SIG-M5 treated with dmso at 0.1 percent for 504 hours (cell line): Measurements from ENCODE around the gene ADAMTS15.

Source experiments
- DNase-seq: peaks from one replicate; lab custom pipeline; 2025; ENCODE audit not compliant: unreplicated experiment; lab: John Stamatoyannopoulos, UW

Gene ADAMTS15

DNA sequence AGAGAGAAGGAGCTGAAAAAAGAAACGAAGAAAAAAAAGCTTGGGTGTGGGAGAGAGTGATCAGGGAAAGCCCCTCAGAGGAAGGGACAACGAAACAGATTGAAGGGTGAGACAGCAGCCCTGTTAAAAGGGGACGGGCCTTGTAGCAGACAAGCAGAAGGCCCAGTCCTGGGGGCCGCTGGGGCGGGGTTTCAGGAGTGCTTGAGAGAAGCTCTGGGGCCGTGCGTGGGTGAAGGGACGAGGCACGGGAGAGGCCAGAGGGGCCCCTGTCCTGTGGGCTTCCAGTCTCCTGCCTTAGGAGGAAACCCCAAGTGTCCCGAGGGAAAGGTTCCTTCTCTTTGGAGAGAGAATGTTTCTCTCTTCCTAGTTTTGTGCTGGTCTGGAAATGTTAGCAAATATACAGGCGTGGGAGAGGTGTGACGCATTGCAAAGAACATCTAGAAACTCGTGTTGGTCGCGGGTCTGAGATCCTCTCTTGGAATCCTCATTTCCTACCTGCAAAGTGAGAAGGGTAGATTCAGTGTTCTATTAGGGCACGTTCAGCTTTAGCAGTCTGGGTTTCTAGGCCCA lies 28.6 kb downstream of the ADAMTS15 start:
- no peak for DNase-seq

DNA sequence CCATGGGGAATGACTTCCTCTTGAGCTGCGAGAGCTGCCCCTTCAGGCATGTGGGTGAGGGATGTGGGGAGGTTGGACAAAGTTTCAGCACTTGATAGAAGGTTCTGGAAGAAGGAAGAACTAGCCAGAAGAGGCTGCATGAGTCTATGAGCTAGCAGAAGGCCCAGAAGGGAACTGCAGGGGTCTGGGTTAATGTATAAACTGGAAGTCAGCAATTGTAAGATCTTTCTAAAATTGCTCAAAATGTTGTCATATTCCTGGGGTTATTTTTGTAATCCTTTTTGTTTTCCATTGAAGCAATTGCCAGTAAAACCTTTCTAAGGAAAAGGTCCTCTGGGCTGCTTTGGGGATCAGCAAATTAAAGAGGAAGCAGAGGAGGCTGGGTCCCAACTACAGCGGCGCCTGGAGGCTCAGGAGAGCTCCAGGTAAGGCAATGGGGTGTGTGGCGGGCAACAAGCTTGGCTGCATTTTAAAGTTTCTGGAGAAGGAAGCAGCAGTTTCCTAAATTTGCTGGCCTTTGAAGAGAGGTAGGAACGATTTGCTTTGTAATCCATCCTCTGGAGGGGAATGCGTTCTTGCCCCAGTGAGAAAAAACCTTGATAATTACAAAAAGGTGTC lies 29.2 kb downstream of the ADAMTS15 start:
- no peak for DNase-seq

DNA sequence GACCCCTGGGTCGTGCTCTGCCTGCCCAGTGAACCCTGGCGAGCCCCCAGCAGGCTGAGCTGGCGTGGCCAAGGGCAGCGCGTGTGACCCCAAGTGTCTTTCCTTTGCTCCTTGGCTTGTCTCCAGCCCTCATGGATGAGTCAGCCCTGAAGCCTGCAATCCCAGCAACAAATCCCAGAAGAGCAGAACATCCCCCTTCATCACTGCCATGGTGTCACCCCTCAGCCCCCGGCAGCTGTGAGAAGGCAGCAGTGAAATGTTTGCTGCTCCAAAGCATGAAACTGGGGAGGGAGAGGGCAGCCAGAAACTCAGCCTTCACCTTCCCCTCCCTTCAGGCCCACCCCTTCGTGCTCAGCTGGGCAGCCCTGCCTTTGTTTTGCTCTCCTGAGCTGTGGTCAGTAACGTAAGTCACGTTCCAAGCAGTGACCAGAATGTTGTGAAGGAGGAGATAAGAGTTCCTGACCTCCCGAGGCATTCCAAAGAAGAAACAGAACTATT lies 29.8 kb downstream of the ADAMTS15 start:
- DNase-seq = no peak

DNA sequence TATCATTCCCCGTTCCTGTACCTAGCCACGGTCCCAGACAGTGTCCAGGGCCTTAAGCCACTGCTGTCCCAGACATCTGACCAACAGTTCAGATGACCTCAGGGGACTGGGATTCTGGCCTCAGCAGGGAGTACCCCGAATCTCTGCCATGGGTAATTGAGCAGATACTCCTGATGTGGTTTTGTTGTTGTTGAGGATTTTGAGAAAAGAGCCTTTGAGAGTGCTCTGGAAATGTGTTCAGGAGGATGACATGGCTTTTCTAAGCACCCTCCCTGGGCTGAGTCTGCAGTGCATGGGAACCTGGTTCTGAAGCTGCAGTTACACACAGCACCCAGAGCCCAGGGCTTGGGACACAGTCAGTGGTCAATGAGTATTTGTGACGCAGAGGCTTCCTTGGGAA lies 30.4 kb downstream of the ADAMTS15 start:
- no peak for DNase-seq

DNA sequence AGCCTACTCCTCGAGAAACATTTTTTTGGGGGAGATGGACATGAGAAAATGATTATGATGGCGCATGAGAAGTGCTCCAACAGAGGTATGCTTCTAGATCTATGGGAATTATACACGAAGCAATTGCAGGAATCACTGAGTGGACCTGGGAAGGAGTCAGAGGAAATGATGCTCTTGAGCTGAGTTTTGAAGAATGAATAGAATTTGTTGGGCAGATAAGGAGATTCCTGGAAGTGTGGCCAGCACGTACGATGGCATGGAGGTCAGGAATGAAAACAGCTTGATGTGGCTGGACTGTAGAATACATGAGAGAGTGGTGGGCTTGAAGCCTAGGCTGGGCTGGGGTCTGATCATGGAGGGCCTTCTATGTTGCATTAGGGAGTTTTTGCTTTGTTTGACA lies 31.7 kb downstream of the ADAMTS15 start:
- no peak for DNase-seq

DNA sequence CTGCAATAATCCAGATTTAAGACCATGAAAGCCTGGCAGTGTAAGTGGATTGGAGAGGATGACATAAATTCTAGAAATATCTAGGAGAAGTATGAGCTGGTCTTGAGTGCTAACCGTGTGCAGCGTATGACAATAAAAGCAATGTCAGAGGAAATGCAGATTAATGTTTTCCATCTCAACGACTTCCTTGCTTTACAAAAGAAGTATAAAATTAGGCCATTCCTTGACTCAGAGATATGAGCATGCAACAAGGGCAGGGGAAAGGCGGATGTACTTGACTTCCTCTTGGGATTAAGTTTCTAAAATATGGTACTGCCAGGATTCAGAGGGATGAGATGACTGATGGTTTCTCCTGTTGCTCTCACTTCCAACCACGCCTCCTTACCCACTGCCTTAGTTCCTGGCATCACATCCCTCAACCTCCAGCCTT lies 32.3 kb downstream of the ADAMTS15 start:
- no peak for DNase-seq

DNA sequence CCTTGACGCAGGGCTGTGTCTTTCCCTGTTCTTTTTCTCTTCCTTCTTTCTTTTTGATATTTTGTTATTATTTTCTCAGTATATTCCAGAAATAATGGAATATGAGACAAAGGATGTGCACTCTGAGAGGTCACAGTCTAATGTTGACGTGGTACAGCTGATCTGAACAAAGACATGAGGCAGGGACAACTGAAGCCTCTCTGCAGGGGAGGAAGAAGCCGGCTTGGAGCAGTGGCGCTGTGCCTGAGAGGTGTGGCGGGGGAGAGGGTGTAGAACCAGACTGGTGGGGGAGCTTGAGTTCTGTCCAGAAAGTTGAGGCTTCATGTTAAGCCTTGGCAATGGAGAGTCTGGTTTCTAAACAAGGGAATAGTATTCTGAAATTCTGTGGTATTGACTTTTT lies 34.7 kb downstream of the ADAMTS15 start:
- DNase-seq = no peak

DNA sequence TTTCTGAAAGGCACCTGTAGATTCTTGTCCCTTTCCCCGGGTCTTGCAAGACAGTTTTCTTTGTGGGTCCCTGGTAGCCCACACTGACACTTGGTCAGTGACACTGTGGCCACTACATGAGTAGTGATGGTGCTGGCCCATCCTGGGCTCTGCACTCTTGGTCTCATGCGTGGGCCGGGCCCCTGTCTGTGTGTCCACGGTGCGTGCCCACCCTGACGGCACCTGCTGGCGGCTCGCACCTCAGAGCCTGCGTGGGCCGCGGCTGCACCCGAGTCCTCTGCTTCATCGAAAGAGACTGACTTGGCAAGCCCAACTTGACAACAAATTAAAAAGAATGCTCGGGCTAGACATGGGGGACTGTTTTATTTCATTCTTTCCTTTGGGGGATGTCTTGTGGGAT lies 37.5 kb downstream of the ADAMTS15 start:
- no peak for DNase-seq

DNA sequence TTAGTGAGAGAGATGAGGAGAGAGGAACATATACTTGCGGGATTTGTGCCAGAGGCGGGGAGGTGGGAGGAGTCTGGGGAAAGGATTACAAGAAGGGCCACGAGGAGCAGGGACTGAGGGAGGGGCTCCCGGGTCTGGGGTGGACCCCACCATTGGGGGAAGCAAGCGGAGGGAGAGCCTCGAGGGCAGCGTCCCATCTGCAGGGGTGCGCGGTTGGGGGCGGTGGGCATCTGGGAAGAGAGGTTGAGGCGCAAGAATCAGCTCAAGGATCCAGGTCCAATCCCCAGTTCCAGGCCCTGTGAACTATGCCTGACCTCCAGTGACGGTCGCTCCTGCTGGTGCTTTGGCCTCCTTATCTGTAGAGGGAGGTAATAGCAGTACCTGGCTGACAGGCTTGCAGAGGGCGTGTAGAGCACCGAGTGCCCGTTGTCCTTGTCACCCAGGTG lies 38.0 kb downstream of the ADAMTS15 start:
- DNase-seq = no peak

DNA sequence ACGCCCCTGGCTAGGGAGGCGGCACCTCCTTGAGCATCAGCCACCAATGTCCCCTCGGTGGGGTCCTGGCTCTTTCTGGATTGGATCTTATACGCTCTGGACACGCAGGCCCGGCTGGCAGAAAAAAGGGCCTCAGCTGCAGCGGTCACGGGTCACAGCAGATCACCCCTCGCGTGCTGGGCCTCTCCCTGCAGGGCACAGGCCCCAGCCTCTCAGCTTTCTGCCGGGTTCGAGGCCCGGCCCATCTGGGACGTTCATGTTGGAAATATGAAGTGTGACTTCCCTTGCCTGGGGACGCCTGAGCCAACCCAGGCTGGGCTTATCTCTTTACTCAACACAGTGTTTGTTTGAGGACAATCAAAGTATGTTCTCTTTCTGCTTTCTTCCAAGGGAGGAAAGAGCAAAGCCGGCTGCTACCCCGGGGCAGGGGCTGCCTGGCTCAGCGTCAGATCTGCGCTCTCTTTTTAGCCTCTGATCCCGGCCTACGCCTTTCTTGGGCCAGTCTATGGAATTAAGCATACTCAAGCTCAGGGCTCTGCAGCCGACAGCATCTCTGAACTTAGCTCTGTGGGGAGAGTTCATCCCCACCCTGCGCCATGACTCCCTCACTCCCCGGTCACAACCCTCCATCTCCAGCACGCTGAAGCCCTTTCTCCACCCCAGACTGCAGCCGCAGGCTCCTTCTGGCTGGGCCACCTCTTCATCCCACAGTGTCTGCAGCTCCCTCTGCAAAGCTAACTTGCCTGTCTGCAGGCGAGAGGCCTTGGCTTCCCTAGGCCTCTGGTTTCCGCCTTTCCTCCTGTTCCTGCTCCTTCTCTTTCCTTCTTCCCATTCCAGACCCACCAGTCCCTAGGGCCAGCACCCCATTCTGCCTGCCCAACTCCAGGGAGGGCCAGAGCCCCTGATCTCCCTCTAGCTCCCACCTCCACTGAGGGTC lies 38.8 kb downstream of the ADAMTS15 start:
- DNase-seq = no peak

DNA sequence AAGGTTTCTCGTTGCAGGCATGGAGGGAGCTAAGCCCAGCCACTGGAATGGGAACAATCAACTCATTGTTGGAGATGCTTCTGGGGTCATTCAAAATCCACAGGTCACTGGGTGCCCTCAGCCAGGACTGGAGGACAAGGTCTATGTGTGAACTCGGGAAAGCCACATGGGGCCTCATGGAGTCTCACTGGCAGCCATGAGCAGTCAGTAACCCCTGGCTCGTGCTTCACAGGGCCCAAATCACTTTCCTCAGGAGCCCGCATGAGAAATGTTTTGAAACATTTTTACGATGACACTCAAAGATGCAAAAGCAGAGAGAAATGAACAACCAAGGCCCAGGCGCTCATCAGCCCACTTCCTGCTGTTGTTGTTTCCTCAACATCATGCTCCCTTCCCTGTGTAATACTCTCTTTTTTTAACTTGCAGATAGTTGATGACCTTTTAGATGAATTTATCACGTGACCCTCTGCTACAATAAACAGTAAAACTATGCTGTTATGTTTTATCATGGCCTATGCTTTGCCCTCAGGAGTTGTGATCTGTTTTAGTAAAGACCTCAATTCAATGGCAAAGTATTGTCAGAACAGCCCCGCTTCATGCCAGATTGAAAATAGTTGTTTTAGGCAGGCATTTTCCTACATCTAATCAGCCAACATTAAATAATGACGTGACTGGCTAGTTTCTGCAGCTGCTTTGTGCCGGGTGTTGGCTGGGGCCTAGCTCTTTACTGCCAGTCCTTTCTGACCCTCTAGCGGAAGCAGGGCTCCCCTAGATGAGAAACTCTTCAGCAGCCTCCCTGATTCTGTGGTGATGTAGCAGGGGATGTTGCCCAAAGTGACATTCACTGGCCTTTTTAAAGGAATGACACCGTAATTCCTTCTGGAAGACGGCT lies 39.7 kb downstream of the ADAMTS15 start:
- no peak for DNase-seq

DNA sequence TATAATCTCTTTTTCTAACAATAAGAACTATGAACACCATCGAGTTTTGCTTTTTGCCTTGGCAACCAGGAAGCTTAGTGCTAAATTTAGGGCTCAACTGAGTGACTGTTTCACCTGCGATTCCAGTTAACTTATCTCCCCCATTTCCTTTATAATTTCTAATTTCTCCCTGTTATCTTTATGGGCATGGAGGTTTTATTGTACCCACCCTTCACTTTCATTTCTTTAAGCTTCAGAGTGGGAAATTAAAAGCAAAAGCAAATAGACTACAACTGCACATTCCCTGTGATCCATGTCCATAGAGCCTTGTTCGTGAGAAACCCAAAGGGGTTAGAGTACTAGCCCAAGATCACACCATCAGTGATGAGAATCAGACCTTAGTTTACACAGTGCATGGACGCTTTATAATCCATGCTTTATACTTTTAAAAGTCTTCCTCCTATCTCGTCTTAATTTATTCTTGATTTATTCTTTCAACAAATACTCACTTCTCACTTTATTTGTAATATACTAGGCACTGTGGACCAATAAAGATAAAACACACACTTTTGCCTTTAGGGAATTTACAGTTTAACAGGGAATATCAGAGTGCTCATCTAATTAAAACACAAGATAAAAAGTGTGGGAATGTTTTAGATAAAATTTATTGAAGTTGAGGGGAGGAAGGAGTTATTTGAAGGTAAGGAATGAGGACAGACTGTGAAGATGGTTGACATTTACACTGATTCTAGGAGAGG lies 40.6 kb downstream of the ADAMTS15 start:
- DNase-seq = no peak

DNA sequence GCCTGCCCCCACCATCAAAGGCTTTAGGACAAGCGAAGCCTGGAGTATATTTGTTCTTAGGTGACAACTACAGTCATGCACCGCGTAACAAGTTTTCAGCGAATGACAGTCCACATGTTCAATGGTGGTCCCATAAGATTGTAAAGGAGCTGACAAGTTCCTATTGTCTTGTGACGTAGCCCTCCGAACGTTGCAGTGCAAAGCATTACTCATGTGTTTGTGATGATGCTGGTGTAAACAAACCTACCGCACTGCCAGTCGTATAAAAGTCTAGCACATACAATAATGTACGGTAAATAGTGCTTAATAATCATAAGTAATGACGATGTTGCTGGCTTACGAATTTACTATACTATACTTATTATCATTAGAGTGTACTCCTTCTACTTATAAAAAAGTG lies 41.3 kb downstream of the ADAMTS15 start:
- no peak for DNase-seq

DNA sequence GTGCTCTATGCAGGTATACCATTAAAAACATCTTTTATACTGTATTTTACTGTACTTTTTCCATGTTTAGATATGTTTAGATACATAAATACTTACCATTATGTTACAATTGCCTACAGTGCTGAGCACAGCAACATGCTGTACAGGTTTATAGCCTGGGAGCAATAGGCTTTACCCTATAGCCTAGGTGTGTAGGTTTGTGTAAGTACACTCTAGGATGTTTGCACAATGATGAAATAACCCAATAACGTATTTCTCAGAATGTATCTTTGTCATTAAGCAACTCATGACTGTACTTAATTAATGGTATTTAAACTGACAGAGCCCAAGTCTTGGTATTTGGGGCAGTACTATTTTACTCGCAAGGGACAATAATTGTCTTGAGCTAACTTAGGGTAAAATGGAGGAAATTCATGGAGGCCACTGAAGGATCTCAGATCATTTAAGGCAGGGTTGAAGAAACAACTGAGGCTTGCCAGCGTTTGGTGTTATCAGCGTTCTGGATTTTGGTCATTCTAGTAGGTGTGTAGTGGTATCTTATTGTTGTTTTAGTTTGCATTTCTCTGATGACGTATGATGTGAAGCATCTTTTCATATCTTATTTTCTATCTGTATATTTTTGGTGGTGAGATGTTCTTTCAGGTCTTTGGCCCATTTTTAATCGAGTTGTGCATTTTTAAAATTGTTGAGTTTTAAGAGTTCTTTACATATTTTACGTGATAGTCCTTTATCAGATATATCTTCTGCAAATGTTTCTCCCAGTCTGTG lies 42.4 kb downstream of the ADAMTS15 start:
- DNase-seq = no peak

DNA sequence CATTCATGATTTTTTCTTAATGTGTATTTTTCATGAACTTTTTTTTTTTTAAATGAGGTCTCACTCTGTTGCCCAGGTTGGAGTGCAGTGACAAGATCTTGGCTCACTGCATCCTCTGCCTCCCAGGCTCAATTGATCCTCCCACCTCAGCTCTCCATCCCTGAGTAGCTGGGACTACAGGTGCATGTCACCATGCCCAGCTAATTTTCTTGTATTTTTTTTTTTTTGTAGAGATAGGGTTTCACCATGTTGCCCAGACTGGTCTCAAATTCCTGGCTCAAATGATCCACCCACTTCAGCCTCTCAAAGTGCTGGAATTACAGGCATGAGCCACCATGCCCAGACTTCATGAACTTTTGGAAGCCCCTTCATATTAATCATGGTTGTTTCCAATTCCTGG lies 49.7 kb downstream of the ADAMTS15 start:
- no peak for DNase-seq

DNA sequence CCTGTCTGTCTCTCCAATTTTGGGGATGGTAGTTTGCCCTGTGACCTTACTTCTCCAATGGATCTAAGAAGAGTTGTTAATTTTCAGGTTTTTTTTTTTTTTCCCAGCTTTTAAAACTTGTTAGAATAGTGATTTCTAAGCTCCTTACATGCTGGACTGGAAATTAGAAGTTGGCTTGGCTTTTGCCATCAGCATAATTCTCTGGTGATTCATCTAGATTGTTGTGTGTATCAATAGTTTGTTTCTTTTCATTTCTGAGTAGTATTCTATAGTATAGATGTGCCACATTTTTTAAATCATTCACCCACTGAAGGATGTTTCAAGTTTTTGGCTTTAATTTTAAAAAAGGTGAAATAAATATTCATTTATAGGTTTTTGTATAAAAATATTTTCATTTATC lies 51.4 kb downstream of the ADAMTS15 start:
- no peak for DNase-seq

DNA sequence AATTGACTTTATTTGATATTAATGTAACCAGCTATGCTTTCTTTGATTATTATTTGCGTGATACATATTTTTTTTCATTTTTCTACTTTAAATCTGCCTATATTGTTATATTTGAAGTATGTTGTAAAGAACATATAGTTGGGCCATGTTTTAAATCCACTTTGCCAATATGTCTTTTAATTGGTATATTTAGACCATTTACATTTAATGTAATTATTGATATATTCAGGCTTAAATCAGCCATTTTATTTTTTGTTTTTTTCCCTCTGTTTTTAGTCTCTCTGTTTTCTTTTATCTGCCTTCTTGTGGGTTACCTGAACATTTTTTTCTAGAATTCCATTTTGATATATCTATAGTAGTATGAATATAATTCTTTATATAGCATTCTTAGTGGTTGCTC lies 55.9 kb downstream of the ADAMTS15 start:
- DNase-seq = no peak

DNA sequence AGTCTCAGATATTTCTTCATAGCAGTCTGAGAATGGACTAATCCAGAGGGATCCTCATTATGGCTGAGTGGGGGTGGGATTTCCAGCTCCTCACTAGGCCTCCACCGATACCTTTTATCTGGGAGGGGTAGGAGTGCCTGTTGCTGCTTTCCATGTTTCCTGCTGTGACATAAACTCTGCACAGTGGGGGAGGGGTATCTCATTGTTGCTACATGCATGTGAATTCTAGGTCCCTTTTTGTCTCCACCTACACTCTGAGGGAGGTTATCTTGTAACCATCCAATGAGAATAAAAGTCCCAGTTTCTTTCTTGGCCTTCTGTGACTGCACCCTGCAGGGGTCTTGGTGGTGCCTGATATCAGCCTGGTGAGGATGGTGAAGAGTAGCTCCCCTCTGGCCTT lies 60.5 kb downstream of the ADAMTS15 start:
- no peak for DNase-seq

DNA sequence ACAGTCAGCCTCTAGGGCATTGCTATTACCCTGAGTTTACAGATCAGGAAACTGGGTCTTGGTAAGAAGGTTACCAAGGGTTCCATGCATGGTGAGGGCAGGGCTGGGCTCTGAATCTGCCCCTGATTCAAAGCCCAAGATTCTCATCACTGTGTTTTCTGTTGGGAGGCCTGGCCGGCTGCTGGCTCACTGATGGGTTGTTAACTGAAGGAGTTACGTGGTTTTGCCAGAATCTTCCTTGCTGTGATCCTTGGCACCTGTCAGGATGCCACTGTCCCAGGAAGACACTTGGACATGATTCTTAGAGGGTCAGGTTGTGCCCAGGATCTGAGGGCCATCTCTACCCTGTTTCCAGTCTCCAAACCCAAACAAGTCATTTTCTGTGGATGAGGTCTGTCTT lies 61.5 kb downstream of the ADAMTS15 start:
- no peak for DNase-seq
